Measurements from ENCODE around the gene XXYLT1.

GRCh38 chr3:195260280-195260905 lies 10.6 kb downstream of the XXYLT1 start:
- TF ChIP-seq CTCF (IDR thresholded peaks at IDR 0.05; ENCODE audit: insufficient read depth, low read length, poor library complexity, severe bottlenecking) = no peak
- TF ChIP-seq EZH2phosphoT487 (conservative IDR thresholded peaks at IDR 0.05; ENCODE audit: low read length) = no peak

Measured in SU-DHL-6 (cell line).